Right lobe of liver (tissue), 4 donors: Measurements from ENCODE around the gene ROMO1.

Source experiments
- POLR2A ChIP-seq: fragments of 450-650 bp; IDR thresholded peaks from one replicate; pipeline ENCODE4 v1.6.1; 2017; ENCODE audit warnings: antibody characterized with exemption, mild to moderate bottlenecking
- TF ChIP-seq, protein P1 (sequence below), 4 donors: fragments of 200-600 bp in 3 of 4; fragments of 450-650 bp in 1 of 4; IDR thresholded peaks; one replicate each; pipeline versions ENCODE4 v1.5.1 to v1.8.0; 2016 to 2022; ENCODE audit warnings: antibody characterized with exemption in 4 of 4, mild to moderate bottlenecking in 2 of 4
- donor health status: DM: no; HTN: no; CAD: no.
- donor health status: DM: no; HTN: no; CAD: no.
- donor health status: DM: no; HTN: yes; CAD: no.

DNA sequence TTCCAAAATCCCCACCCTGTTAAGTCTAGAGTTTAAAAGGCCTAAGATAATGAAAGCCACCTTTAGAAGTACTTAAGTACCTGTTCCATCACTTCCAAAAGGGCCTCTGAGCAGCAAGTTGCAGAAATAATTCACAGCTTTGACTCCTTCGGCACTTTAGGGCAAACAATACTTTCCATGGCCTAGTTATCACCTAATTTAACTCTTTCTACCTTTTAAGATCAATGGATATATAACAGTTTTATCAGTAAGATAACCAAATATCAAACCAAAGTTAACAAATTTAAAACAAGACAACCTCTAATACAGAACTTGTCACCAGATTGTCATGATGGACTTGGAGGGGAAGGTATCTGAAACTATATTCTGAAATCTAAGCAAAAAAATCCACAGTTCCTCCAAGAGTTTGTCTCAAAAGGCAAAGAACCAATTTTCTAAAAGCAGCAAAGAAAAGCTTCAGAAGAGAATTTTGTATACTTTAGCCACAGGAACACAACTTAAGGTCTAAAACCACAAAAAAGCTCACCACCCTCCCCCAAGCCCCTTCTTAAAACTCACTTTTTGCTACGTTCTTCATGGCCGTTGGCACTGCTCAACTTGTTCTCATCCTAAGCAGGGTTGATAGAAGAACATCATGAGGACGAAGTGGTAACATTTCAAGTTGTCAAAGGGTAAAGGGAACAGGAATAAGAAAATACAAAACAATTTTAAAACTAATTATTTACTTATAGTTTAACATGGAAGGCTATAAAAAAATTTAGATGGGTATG lies 39.4 kb downstream of the ROMO1 start:
- TF ChIP-seq, protein P1, sequence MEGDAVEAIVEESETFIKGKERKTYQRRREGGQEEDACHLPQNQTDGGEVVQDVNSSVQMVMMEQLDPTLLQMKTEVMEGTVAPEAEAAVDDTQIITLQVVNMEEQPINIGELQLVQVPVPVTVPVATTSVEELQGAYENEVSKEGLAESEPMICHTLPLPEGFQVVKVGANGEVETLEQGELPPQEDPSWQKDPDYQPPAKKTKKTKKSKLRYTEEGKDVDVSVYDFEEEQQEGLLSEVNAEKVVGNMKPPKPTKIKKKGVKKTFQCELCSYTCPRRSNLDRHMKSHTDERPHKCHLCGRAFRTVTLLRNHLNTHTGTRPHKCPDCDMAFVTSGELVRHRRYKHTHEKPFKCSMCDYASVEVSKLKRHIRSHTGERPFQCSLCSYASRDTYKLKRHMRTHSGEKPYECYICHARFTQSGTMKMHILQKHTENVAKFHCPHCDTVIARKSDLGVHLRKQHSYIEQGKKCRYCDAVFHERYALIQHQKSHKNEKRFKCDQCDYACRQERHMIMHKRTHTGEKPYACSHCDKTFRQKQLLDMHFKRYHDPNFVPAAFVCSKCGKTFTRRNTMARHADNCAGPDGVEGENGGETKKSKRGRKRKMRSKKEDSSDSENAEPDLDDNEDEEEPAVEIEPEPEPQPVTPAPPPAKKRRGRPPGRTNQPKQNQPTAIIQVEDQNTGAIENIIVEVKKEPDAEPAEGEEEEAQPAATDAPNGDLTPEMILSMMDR (IDR thresholded peaks at IDR 0.05) = no peak
- no peak for TF ChIP-seq POLR2A
